Fibroblast of the aortic adventitia (primary cell): ENCODE results near the gene FAM20A. TPM values are rescaled to one million over a fixed set of nuclear protein-coding genes. Genes with fewer than 3 reads are reported as not detected.

Experiments
- DNase-seq: peaks from one replicate; pipeline ENCODE4 v3.0.0-alpha.2; 2010; ENCODE audit warnings: low read depth
- H3K4me3 ChIP-seq: 2 replicates; pipeline ENCODE4 v1.5.1; 2011; ENCODE audit warnings: low read depth, mild to moderate bottlenecking, control low read depth, low read length, moderate library complexity
- total RNA-seq: library from RNA; depleted of rRNA; stranded (reverse); fragments of >200 nt; gene quantifications from 2 replicates; pipeline ENCODE4 v1.2.3, GENCODE V29; 2012; ENCODE audit warnings: low replicate concordance
- TF ChIP-seq, protein P1 (sequence below): IDR thresholded peaks from 2 replicates; pipeline ENCODE4 v1.5.1; 2011; ENCODE audit warnings: mild to moderate bottlenecking, low read length, control low read depth, inconsistent platforms; ENCODE audit not compliant: insufficient read depth

Gene FAM20A
- total RNA-seq, 1 donor = 10.5 TPM

DNA sequence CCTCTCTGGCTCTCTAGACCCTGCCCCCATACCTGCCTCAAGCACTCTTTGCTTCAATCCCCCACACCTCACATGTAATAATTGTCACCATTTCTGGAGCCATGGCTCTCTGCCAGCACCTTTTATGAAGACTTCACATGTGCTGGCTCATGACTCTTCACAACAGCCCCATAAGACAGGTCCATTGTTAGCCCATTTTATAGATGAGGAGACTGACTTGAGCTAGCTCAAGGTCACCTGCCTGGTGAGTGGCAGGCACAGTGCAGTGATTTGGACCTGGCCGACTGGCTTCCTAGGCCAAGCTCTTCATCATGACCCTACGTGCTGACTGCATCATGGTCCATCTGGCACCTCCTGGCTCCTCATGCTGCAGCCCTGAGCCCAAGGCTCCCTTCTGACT is 25.0 kb downstream of the FAM20A start:
- TF ChIP-seq, protein P1, sequence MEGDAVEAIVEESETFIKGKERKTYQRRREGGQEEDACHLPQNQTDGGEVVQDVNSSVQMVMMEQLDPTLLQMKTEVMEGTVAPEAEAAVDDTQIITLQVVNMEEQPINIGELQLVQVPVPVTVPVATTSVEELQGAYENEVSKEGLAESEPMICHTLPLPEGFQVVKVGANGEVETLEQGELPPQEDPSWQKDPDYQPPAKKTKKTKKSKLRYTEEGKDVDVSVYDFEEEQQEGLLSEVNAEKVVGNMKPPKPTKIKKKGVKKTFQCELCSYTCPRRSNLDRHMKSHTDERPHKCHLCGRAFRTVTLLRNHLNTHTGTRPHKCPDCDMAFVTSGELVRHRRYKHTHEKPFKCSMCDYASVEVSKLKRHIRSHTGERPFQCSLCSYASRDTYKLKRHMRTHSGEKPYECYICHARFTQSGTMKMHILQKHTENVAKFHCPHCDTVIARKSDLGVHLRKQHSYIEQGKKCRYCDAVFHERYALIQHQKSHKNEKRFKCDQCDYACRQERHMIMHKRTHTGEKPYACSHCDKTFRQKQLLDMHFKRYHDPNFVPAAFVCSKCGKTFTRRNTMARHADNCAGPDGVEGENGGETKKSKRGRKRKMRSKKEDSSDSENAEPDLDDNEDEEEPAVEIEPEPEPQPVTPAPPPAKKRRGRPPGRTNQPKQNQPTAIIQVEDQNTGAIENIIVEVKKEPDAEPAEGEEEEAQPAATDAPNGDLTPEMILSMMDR = no peak
- DNase-seq = no peak
- no peak overlapping the region for H3K4me3 ChIP-seq

DNA sequence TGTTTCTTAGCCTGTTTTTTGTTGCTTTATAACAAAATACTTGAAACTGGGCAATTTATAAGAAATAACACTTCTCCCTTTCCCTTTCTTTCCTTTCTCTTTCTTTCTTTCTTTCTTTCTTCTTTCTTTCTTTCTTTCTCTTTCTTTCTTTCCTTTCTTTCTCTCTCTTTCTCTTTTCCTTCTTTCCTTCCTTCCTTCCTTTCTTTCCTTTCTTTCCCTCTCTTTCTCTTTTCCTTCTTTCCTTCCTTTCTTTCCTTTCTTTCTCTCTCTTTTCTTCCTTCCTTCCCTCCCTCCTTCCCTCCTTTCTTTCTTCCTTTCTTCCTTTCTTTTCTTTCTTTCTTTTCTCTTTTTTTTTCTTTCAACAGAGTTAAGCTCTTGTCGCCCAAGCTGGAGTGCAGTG is 27.8 kb downstream of the FAM20A start:
- TF ChIP-seq, protein P1 = no peak

DNA sequence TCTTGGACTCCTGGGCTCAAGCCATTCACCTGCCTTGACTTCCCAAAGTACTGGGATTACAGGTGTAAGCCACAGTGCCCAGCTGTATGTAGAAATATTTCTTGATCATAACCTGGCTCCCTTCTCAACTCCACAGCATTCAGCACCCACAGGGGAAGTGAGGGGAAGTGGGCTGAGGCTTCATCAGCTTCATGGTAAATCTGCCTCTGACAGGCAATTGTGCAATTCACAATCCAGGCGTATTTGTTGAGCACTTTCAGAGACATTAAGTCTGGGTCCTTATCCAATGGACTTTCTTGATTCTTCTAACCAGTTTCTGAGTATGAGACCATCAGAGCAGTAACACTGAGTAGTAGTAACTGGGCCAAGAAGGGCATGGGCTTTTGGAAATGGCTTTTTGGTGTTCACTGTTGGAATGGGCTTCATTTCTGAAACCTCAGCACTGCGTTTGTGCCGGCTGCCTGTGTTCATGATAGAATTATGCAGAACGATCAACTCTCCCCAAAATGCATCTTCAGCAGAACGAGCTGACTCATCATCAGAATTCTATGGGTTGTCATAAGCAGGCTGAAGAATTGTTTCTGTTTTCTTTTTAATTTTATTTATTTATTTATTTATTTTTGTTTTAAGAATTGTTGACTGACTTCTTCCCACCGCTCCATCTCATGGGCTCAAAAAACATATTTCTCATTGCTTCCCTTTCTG is 28.9 kb downstream of the FAM20A start:
- TF ChIP-seq, protein P1 = no peak
- peak; percentile 24 for DNase-seq
- no peak overlapping the region for H3K4me3 ChIP-seq

More for the DNA sequence above, 27.8 kb downstream of the FAM20A start:
- no peak overlapping the region for H3K4me3 ChIP-seq
- DNase-seq = no peak

DNA sequence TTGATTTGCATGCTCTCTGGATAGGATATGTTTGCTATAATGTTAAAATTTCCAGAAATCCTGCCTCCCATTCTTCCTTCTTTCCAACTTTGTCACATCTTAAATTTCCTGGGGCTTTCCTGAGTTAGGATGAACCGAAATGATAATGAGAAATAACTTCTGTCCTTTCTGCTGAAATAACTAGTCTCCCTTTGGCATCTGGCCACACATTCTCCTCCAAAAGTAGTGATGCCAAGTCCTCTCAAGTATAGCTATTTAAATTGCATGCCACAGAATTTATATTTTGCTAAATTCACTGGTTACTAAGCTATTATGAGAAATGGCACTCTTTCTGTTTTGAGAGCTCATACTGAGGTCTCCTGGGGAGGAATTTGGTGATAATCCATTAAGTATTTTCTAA is 30.6 kb downstream of the FAM20A start:
- peak; percentile 49 for DNase-seq
- TF ChIP-seq, protein P1 = no peak
- H3K4me3 ChIP-seq = no peak overlapping the region

DNA sequence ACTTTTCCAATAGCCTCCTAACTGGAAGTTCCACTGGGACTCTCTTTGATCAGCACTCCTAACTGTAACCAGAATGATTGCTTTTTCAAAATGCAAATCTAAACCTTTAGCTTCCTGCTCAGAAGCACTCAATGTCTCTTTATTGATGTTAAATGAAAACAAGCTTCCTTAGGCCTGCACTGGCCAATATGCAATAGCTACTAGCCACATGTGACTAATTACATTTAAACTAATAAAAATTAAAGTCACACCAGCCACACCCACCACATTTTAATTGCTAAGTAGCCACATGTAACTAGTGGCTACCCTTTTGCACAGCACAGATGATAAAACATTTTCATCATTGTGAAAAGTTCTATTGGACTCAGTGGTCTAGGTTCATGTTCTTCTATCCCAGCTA is 31.8 kb downstream of the FAM20A start:
- no peak overlapping the region for H3K4me3 ChIP-seq
- no peak for DNase-seq
- TF ChIP-seq, protein P1 = no peak

DNA sequence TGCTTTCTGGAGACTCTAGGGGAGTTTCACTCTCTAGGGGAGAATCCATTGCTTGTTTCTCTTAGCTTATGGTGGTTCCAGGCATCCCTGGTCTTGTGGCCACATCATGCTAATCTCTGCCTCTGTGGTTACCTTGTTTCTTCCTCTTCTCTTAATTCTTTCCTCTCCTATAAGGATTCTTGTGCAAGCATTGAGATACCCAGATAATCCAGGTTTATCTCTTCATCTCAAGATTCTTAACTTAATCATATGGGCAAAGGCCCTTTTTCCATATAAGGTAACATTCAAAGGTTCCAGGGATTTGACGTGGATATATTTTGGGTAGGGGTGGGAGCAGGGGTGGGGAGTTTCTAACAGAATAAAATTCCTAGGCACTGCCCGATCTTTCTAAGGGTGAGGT is 32.6 kb downstream of the FAM20A start:
- TF ChIP-seq, protein P1 = no peak
- DNase-seq = no peak
- H3K4me3 ChIP-seq = no peak overlapping the region

DNA sequence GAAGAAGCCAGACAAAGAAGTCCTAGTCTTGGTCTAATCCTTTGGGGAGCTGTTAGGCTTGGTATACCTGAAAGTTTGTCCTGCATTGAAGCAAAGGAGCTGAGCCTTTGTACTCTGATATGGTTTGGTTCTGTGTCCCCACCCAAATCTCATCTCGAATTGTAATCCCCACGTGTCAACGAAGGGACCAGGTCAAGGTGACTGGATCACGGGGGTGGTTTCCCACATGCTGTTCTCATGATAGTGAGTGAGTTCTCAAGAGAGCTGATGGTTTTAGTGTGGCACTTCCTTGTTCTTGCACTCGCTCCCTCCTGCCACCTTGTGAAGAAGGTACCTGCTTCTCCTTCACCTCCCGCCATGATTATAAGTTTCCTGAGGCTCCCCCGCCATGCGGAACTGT is 33.6 kb downstream of the FAM20A start:
- no peak overlapping the region for H3K4me3 ChIP-seq
- no peak for DNase-seq
- TF ChIP-seq, protein P1 = no peak
